Loucy (cell line): Measurements from ENCODE around the gene TMED8.

Source experiments
- CTCF ChIP-seq: fragments of 200-600 bp; sonication (generic); conservative IDR thresholded peaks from 2 replicates; pipeline ENCODE4 v1.5.1; 2014; ENCODE audit warnings: mild to moderate bottlenecking, antibody characterized with exemption, low read length
- EZH2phosphoT487 ChIP-seq: fragments of 200-600 bp; IDR thresholded peaks from 2 replicates; pipeline ENCODE4 v1.6.1; 2018; ENCODE audit warnings: antibody characterized with exemption, mild to moderate bottlenecking, moderate library complexity, borderline replicate concordance

GRCh38 chr14:77318006-77318553 is 58.8 kb downstream of the TMED8 start:
- no peak for TF ChIP-seq CTCF
- TF ChIP-seq EZH2phosphoT487 = no peak
